HEK293 (cell line): Measurements from ENCODE around the gene HSD17B14.
A peak's percentile ranks its signal among the peaks of the same experiment; 100 is the strongest.

Source experiments
- CTCF ChIA-PET: fragments of 350-600 bp; formaldehyde crosslinking; extraction: SDS; loops from one replicate; lab custom pipeline; 2021; ENCODE audit warnings: antibody characterized with exemption; lab: Yijun Ruan, JAX
- POLR2A ChIA-PET: fragments of 300-600 bp; formaldehyde crosslinking; extraction: SDS; loops from one replicate; lab custom pipeline; 2020; ENCODE audit warnings: antibody characterized with exemption, inconsistent platforms; lab: Yijun Ruan, JAX
- H3K27ac ChIP-seq: fragments of 200-500 bp; sonication (Bioruptor generic); 2 replicates; pipeline ENCODE4 v1.5.1; 2014; ENCODE audit warnings: low read depth, low read length, control low read depth, inconsistent platforms; ENCODE audit errors: extremely low read depth
- H3K36me3 ChIP-seq, 2 experiments: fragments of 200-500 bp in 1 of 2; sonication (Bioruptor generic) in 1 of 2; 1 replicate in 1 of 2; 2 replicates in 1 of 2; pipeline ENCODE4 v1.5.1; 2014 to 2017; ENCODE audit warnings: inconsistent platforms in 2 of 2, low read length in 2 of 2; ENCODE audit not compliant: control insufficient read depth in 2 of 2, insufficient read depth in 1 of 2
- H3K4me1 ChIP-seq: fragments of 200-500 bp; sonication (Bioruptor generic); 2 replicates; pipeline ENCODE4 v1.5.1; 2014; ENCODE audit warnings: mild to moderate bottlenecking, low read length, inconsistent platforms; ENCODE audit not compliant: control insufficient read depth, insufficient read depth
- H3K4me3 ChIP-seq: 2 replicates; pipeline ENCODE4 v1.5.1; 2011; ENCODE audit warnings: low read depth, mild to moderate bottlenecking, control low read depth, low read length, moderate library complexity
- H3K9me3 ChIP-seq: fragments of 200-500 bp; sonication (Bioruptor generic); 2 replicates; pipeline ENCODE4 v1.5.1; 2014; ENCODE audit warnings: low read depth, low read length, inconsistent platforms; ENCODE audit not compliant: control insufficient read depth, insufficient read depth
- FEZF1 ChIP-seq: fragments of 450-650 bp; formaldehyde crosslinking; IDR thresholded peaks from 2 replicates; pipeline ENCODE4 v1.5.1; 2016; ENCODE audit warnings: missing biosample characterization, missing genetic modification characterization
- GLIS1 ChIP-seq: fragments of 450-650 bp; formaldehyde crosslinking; IDR thresholded peaks from 2 replicates; pipeline ENCODE4 v1.5.1; 2016; ENCODE audit warnings: missing biosample characterization, missing genetic modification characterization
- GLIS2 ChIP-seq: fragments of 450-650 bp; formaldehyde crosslinking; IDR thresholded peaks from 2 replicates; pipeline ENCODE4 v1.5.1; 2016; ENCODE audit warnings: missing biosample characterization, missing genetic modification characterization
- HOXA7 ChIP-seq: sonication (generic); formaldehyde crosslinking; IDR thresholded peaks from 2 replicates; pipeline ENCODE4 v1.8.1; 2022; ENCODE audit warnings: missing genetic modification reagents, borderline replicate concordance
- KLF16 ChIP-seq: fragments of 450-650 bp; formaldehyde crosslinking; IDR thresholded peaks from 2 replicates; pipeline ENCODE4 v1.5.1; 2017; ENCODE audit warnings: missing biosample characterization, missing genetic modification characterization
- MYNN ChIP-seq: fragments of 450-650 bp; formaldehyde crosslinking; IDR thresholded peaks from 2 replicates; pipeline ENCODE4 v1.5.1; 2016; ENCODE audit warnings: missing biosample characterization, missing genetic modification characterization, borderline replicate concordance
- MZF1 ChIP-seq: fragments of 450-650 bp; formaldehyde crosslinking; IDR thresholded peaks from 2 replicates; pipeline ENCODE4 v1.5.1; 2017; ENCODE audit warnings: missing biosample characterization, missing genetic modification characterization, borderline replicate concordance
- YY2 ChIP-seq: fragments of 450-650 bp; formaldehyde crosslinking; IDR thresholded peaks from 2 replicates; pipeline ENCODE4 v1.5.1; 2016; ENCODE audit warnings: missing biosample characterization, missing genetic modification characterization
- ZBTB10 ChIP-seq: fragments of 450-650 bp; formaldehyde crosslinking; IDR thresholded peaks from 2 replicates; pipeline ENCODE4 v1.5.1; 2016; ENCODE audit warnings: missing biosample characterization, missing genetic modification characterization
- ZBTB49 ChIP-seq: fragments of 450-650 bp; formaldehyde crosslinking; IDR thresholded peaks from 2 replicates; pipeline ENCODE4 v1.5.1; 2016; ENCODE audit warnings: missing biosample characterization, missing genetic modification characterization, low read depth
- ZFP37 ChIP-seq: fragments of 450-650 bp; formaldehyde crosslinking; IDR thresholded peaks from 2 replicates; pipeline ENCODE4 v1.5.1; 2016; ENCODE audit warnings: missing biosample characterization, missing genetic modification characterization
- ZFP41 ChIP-seq: fragments of 450-650 bp; formaldehyde crosslinking; IDR thresholded peaks from 2 replicates; pipeline ENCODE4 v1.5.1; 2016; ENCODE audit warnings: missing biosample characterization, missing genetic modification characterization, borderline replicate concordance
- ZNF214 ChIP-seq: fragments of 450-650 bp; formaldehyde crosslinking; IDR thresholded peaks from 2 replicates; pipeline ENCODE4 v1.5.1; 2017; ENCODE audit warnings: missing biosample characterization, mild to moderate bottlenecking, missing genetic modification characterization, borderline replicate concordance
- ZNF292 ChIP-seq: fragments of 450-650 bp; formaldehyde crosslinking; IDR thresholded peaks from 2 replicates; pipeline ENCODE4 v1.5.1; 2016; ENCODE audit warnings: low read depth, missing biosample characterization, missing genetic modification characterization, borderline replicate concordance
- ZNF324 ChIP-seq: fragments of 450-650 bp; formaldehyde crosslinking; IDR thresholded peaks from 2 replicates; pipeline ENCODE4 v1.5.1; 2016; ENCODE audit warnings: missing biosample characterization, missing genetic modification characterization
- ZNF362 ChIP-seq: fragments of 450-650 bp; formaldehyde crosslinking; IDR thresholded peaks from 2 replicates; pipeline ENCODE4 v1.5.1; 2016; ENCODE audit warnings: missing biosample characterization, missing genetic modification characterization
- ZNF394 ChIP-seq: fragments of 450-650 bp; formaldehyde crosslinking; IDR thresholded peaks from 2 replicates; pipeline ENCODE4 v1.5.1; 2016; ENCODE audit warnings: missing biosample characterization, missing genetic modification characterization, mild to moderate bottlenecking, moderate library complexity, borderline replicate concordance
- ZNF521 ChIP-seq: fragments of 450-650 bp; formaldehyde crosslinking; IDR thresholded peaks from 2 replicates; pipeline ENCODE4 v1.5.1; 2017; ENCODE audit warnings: missing biosample characterization, mild to moderate bottlenecking, missing genetic modification characterization
- ZNF544 ChIP-seq: fragments of 450-650 bp; formaldehyde crosslinking; IDR thresholded peaks from 2 replicates; pipeline ENCODE4 v1.5.0; 2017; ENCODE audit warnings: missing biosample characterization, missing genetic modification characterization
- ZNF585B ChIP-seq: fragments of 450-650 bp; formaldehyde crosslinking; IDR thresholded peaks from 2 replicates; pipeline ENCODE4 v1.5.1; 2016; ENCODE audit warnings: missing biosample characterization, missing genetic modification characterization
- ZNF600 ChIP-seq: fragments of 450-650 bp; formaldehyde crosslinking; IDR thresholded peaks from 2 replicates; pipeline ENCODE4 v1.5.1; 2016; ENCODE audit warnings: missing biosample characterization, missing genetic modification characterization
- ZNF623 ChIP-seq: fragments of 450-650 bp; formaldehyde crosslinking; IDR thresholded peaks from 2 replicates; pipeline ENCODE4 v1.5.1; 2016; ENCODE audit warnings: missing biosample characterization, missing genetic modification characterization
- ZNF776 ChIP-seq: fragments of 450-650 bp; formaldehyde crosslinking; IDR thresholded peaks from 2 replicates; pipeline ENCODE4 v1.5.0; 2017; ENCODE audit warnings: missing biosample characterization, missing genetic modification characterization, borderline replicate concordance
- ZNF792 ChIP-seq: fragments of 450-650 bp; formaldehyde crosslinking; IDR thresholded peaks from 2 replicates; pipeline ENCODE4 v1.5.1; 2016; ENCODE audit warnings: missing biosample characterization, missing genetic modification characterization

Gene HSD17B14

DNA sequence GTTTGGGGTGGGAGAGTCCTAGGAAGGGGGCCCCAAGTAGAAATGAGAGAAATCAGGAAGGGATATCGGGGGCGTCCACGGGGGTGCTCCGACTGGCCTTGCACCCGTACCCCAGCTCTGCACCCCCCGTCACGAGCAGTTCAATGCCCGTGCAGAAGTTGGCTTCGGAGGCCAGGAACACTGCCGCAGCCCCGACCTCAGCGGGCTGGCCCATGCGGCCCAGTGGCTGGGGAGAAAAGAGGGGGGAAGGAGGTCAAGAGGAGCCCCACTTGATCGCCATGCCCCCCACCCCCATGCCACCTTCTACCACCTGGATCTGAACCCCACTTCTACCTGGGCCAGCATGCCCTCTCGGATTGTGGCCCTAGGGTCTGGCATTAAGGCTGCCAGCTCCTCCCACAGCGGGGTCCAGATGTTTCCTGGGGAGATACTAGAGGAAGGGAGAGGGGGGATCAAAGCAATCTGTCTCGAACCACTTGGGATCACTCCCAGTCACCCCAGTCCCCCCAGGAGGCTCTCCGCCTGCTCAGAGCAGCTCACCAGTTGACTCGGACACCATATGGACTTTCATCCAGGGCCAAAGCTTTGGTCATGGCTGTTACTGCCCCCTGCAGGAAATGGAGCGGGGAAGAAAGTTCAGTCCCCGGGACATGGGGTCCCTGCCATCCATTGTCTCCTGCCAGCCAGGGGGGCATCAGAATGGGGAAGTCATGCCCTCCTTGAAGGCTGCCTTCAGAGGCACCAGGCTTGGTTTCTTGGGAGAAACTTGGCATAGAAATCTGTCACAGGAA lies 23.0 kb downstream of the HSD17B14 start:
- Histone ChIP-seq H3K4me3 (no peak overlapping the region), H3K4me1 (peaks cover 5% of the 10 kb centered on the region), H3K9me3 (no peaks in the 10 kb centered on the region), H3K27ac (peak overlapping the region; percentile 38; the same call in 1 of the 2 replicates), H3K36me3 (no peaks in the 10 kb centered on the region)
- POLR2A ChIA-PET = interaction anchor here (1.0 to 1.1 kb wide), 2 partner anchors 25 to 28 kb away, joined by 3 to 8 read pairs; no protein-coding TSS in a partner anchor
- CTCF ChIA-PET = interaction anchor here (0.7 to 2.7 kb wide), 7 partner anchors 11 to 1107 kb away, joined by 3 to 22 read pairs (median 6); no protein-coding TSS in a partner anchor
- TF ChIP-seq HOXA7 (CRISPR knock-in tag) = no peak
- TF ChIP-seq ZBTB10 (tag by site-specific recombination) = peak; percentile 39
- no peak for TF ChIP-seq ZNF600 (tag by site-specific recombination)

DNA sequence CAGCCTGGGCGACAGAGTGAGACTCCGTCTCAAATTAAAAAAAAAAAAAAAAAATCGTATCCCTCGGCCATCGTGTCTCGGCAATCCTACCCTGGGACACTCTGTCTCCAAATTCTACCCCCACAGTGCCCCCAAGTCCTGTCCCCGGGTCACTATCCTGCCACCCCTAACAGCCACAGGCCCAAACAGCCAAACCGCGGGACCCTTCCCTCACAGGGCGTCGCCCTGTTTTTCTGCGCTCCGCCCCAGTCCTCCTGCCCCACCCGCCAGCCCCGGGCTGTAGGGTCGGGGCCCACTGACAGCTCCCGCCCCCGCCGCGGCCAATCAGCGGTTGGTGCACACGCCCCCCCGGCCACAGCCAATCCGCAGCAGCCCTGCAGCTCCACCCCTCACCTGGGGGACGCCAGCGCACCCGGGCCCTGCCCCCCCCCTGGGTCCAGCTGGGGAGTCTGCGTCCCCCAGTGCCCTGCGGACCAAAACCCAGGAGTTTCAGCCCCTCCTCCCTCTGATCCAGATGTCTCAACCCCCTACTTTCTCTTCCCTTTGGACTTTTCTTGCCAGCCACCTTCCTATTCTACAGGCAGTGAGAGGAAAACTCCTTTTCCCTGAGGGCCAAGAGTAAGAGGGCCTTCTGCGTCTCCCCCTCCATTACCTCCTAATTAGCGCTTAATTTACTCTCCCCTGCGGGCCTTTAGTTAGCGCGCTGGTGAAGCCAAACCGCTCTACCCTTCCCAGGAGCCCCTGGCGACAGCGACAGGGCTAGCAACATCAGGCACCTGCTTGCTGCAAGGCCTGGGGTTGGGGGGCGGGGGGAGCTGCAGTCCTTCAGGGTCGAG lies 24.0 kb downstream of the HSD17B14 start:
- CTCF ChIA-PET = interaction anchor here (0.7 to 2.7 kb wide), 8 partner anchors 10 to 1106 kb away, joined by 3 to 22 read pairs (median 6); partner anchors contain the start of gene HSD17B14
- Histone ChIP-seq H3K27ac (peak overlapping the region; percentile 38), H3K36me3 (peaks cover 0 to 6% of the 10 kb centered on the region in 2 experiments; a peak in 1 of 3 replicates), H3K9me3 (no peaks in the 10 kb centered on the region), H3K4me3 (peak overlapping the region; percentile 22), H3K4me1 (peaks cover 5% of the 10 kb centered on the region)
- POLR2A ChIA-PET = interaction anchor here (0.6 to 4.5 kb wide), 9 partner anchors 11 to 252 kb away, joined by 3 to 28 read pairs (median 6); partner anchors contain the start of genes CA11, DHDH, NTF4 and PPP1R15A
- TF ChIP-seq ZNF792 (tag by site-specific recombination) (no peak), GLIS2 (tag by site-specific recombination) (peak; percentile 98), ZNF776 (no peak), ZNF214 (no peak), ZNF521 (tag by site-specific recombination) (no peak), ZNF292 (no peak), ZNF544 (tag by site-specific recombination) (no peak), ZNF394 (tag by site-specific recombination) (no peak), YY2 (peak; percentile 35; the same call in 1 of the 2 replicates), GLIS1 (tag by site-specific recombination) (peak; percentile 90), FEZF1 (no peak), ZNF362 (peak; percentile 96), KLF16 (tag by site-specific recombination) (peak; percentile 92), ZNF324 (tag by site-specific recombination) (0 out of 2 replicates have a peak, but pooled peaks have one; percentile 25), ZNF585B (no peak), ZFP41 (tag by site-specific recombination) (no peak), ZNF623 (tag by site-specific recombination) (0 out of 2 replicates have a peak, but pooled peaks have one; percentile 5), ZBTB49 (tag by site-specific recombination) (no peak), MZF1 (0 out of 2 replicates have a peak, but pooled peaks have one; percentile 33), MYNN (tag by site-specific recombination) (no peak), ZFP37 (no peak)
